WTC11 (cell line): ENCODE measurements around the gene TOMM40L. TPM values are rescaled to one million over a fixed set of nuclear protein-coding genes. Genes with fewer than 3 reads are reported as not detected.

Experiments used
- ATAC-seq: fragments of 200-7000 bp; cut with Tn5 transposase; 2 replicates; pipeline ENCODE4 v1.10.0; 2021; ENCODE audit warnings: mild to moderate bottlenecking, moderate library complexity
- CTCF ChIA-PET: fragments of 300-600 bp; sonication (Branson Sonifier 250); formaldehyde crosslinking; loops from one replicate; lab custom pipeline; 2021; ENCODE audit warnings: antibody characterized with exemption; lab: Charles Lee
- POLR2A ChIA-PET: fragments of 350-600 bp; sonication (Branson Sonifier 250); formaldehyde crosslinking; loops from one replicate; lab custom pipeline; 2021; ENCODE audit warnings: antibody characterized with exemption; lab: Charles Lee
- DNase-seq: peaks from one replicate; pipeline ENCODE4 v3.0.0; 2021; ENCODE audit warnings: low spot score
- H3K27ac Mint-ChIP-seq: 2 replicates; pipeline ENCODE4 v1.8.0; 2021; ENCODE audit warnings: mixed read lengths
- H3K27me3 Mint-ChIP-seq: 2 replicates; pipeline ENCODE4 v1.8.0; 2021; ENCODE audit warnings: low read depth, mild to moderate bottlenecking, moderate library complexity, mixed read lengths
- H3K36me3 Mint-ChIP-seq: 2 replicates; pipeline ENCODE4 v1.8.0; 2021; ENCODE audit warnings: mixed read lengths
- H3K4me1 Mint-ChIP-seq: 2 replicates; pipeline ENCODE4 v1.8.0; 2022; ENCODE audit warnings: mixed read lengths
- H3K4me3 Mint-ChIP-seq: 2 replicates; pipeline ENCODE4 v1.8.0; 2021; ENCODE audit warnings: mild to moderate bottlenecking, moderate library complexity, mixed read lengths
- H3K9me3 Mint-ChIP-seq: 2 replicates; pipeline ENCODE4 v1.8.0; 2021; ENCODE audit warnings: mixed read lengths
- AFF4 ChIP-seq: sonication (generic); formaldehyde crosslinking; IDR thresholded peaks from 2 replicates; pipeline ENCODE4 v1.8.1; 2023; ENCODE audit warnings: mild to moderate bottlenecking, missing genetic modification reagents, borderline replicate concordance
- CDX4 ChIP-seq: fragments of 250-450 bp; sonication (Bioruptor Pico); IDR thresholded peaks from 2 replicates; pipeline ENCODE4 v1.9.0; 2021; ENCODE audit warnings: moderate library complexity, mild to moderate bottlenecking, inconsistent platforms, borderline replicate concordance
- CREM ChIP-seq: sonication (generic); formaldehyde crosslinking; IDR thresholded peaks from 2 replicates; pipeline ENCODE4 v1.8.1; 2022; ENCODE audit warnings: mild to moderate bottlenecking, missing genetic modification reagents, moderate library complexity
- CTCF ChIP-seq: fragments of 200-600 bp; IDR thresholded peaks from 2 replicates; pipeline ENCODE4 v1.8.0; 2022; ENCODE audit warnings: antibody characterized with exemption
- ERG ChIP-seq: fragments of 250-450 bp; sonication (Bioruptor Pico); IDR thresholded peaks from 2 replicates; pipeline ENCODE4 v1.8.0; 2021; ENCODE audit warnings: mild to moderate bottlenecking
- HMGA2 ChIP-seq: fragments of 250-450 bp; sonication (Bioruptor Pico); IDR thresholded peaks from 2 replicates; pipeline ENCODE4 v1.4.0; 2021; ENCODE audit warnings: mild to moderate bottlenecking, moderate library complexity
- KAT7 ChIP-seq: sonication (generic); formaldehyde crosslinking; IDR thresholded peaks from 2 replicates; pipeline ENCODE4 v1.8.1; 2023; ENCODE audit warnings: missing genetic modification reagents, mild to moderate bottlenecking, borderline replicate concordance
- NFYB ChIP-seq: sonication (generic); formaldehyde crosslinking; conservative IDR thresholded peaks from 2 replicates; pipeline ENCODE4 v1.8.0; 2022; ENCODE audit warnings: low read depth, missing genetic modification reagents
- OVOL2 ChIP-seq: fragments of 250-450 bp; sonication (Bioruptor Pico); IDR thresholded peaks from 2 replicates; pipeline ENCODE4 v1.9.0; 2021; ENCODE audit warnings: mild to moderate bottlenecking, borderline replicate concordance
- PRDM15 ChIP-seq: sonication (generic); formaldehyde crosslinking; IDR thresholded peaks from 2 replicates; pipeline ENCODE4 v1.8.0; 2022; ENCODE audit warnings: missing genetic modification reagents
- PREB ChIP-seq: sonication (generic); formaldehyde crosslinking; IDR thresholded peaks from 2 replicates; pipeline ENCODE4 v1.8.1; 2022; ENCODE audit warnings: mild to moderate bottlenecking, missing genetic modification reagents, moderate library complexity, borderline replicate concordance
- RORB ChIP-seq: fragments of 250-450 bp; sonication (Bioruptor Pico); IDR thresholded peaks from 2 replicates; pipeline ENCODE4 v1.9.0; 2021; ENCODE audit warnings: mild to moderate bottlenecking
- SP1 ChIP-seq: sonication (generic); formaldehyde crosslinking; conservative IDR thresholded peaks from 2 replicates; pipeline ENCODE4 v1.8.1; 2022; ENCODE audit warnings: missing genetic modification reagents
- STAT6 ChIP-seq: sonication (generic); formaldehyde crosslinking; conservative IDR thresholded peaks from 2 replicates; pipeline ENCODE4 v1.8.1; 2023; ENCODE audit warnings: mild to moderate bottlenecking, low read depth, missing genetic modification reagents, moderate library complexity
- TP53 ChIP-seq: sonication (generic); formaldehyde crosslinking; IDR thresholded peaks from 2 replicates; pipeline ENCODE4 v1.8.1; 2023; ENCODE audit warnings: mild to moderate bottlenecking, missing genetic modification reagents
- USF1 ChIP-seq: sonication (generic); formaldehyde crosslinking; IDR thresholded peaks from 2 replicates; pipeline ENCODE4 v1.8.0; 2022; ENCODE audit warnings: mild to moderate bottlenecking, missing genetic modification reagents
- ZNF219 ChIP-seq: sonication (generic); formaldehyde crosslinking; IDR thresholded peaks from 2 replicates; pipeline ENCODE4 v1.8.0; 2023; ENCODE audit warnings: missing genetic modification reagents, mild to moderate bottlenecking, borderline replicate concordance
- ZNF423 ChIP-seq: fragments of 250-450 bp; sonication (Bioruptor Pico); IDR thresholded peaks from 2 replicates; pipeline ENCODE4 v2.1.2; 2022; ENCODE audit warnings: mild to moderate bottlenecking, moderate library complexity
- total RNA-seq: library from RNA; stranded (reverse); gene quantifications from 3 replicates; pipeline ENCODE4 v1.2.3, GENCODE V29; 2021

The TOMM40L gene
- total RNA-seq, 1 experiment from 2014 or later: 16.9 TPM

- TF ChIP-seq AFF4 (CRISPR knock-in tag) (no peak), SP1 (CRISPR knock-in tag) (no peak), KAT7 (CRISPR knock-in tag) (no peak), HMGA2 (CRISPR knock-in tag) (no peak)
These were observed 33.5 kb downstream of the TOMM40L start (continued) for GRCh38 chr1:161259345-161259702.

GRCh38 chr1:161259765-161260164 is 33.9 kb downstream of the TOMM40L start:
- DNase-seq: no peak
- CTCF ChIA-PET: interaction anchor here (1.4 to 1.8 kb wide), 2 partner anchors 46 to 57 kb away, joined by 3 to 4 read pairs; partner anchors contain the start of gene NDUFS2
- TF ChIP-seq RORB (CRISPR knock-in tag) (no peak), ZNF219 (CRISPR knock-in tag) (no peak), STAT6 (CRISPR knock-in tag) (no peak), USF1 (CRISPR knock-in tag) (no peak), ZNF423 (CRISPR knock-in tag) (no peak), CREM (CRISPR knock-in tag) (no peak), CTCF (no peak), PRDM15 (CRISPR knock-in tag) (no peak), OVOL2 (CRISPR knock-in tag) (no peak), KAT7 (CRISPR knock-in tag) (no peak), TP53 (CRISPR knock-in tag) (no peak), PREB (CRISPR knock-in tag) (no peak), ERG (CRISPR knock-in tag) (no peak), CDX4 (CRISPR knock-in tag) (no peak), NFYB (no peak)
- Mint-ChIP-seq H3K4me1 (peaks cover 22% of the 10 kb centered on the region), H3K27ac (no peak overlapping the region), H3K36me3 (peaks cover 19% of the 10 kb centered on the region), H3K27me3 (peaks cover 73% of the 10 kb centered on the region), H3K9me3 (peaks cover 31% of the 10 kb centered on the region), H3K4me3 (peak overlapping the region; percentile 65)
- no peak for ATAC-seq
- POLR2A ChIA-PET: no interaction called here
